Effector CD4-positive, alpha-beta T cell (primary cell): Measurements from ENCODE around the gene TFAP2E.
"Not testable (repeated sequence)": the region's sequence is repeated elsewhere in the genome, so short reads cannot be mapped to it uniquely, and the experiment has no call there.

ENCODE experiments used
- DNase-seq: peaks from one replicate; pipeline ENCODE4 v3.0.0-alpha.2; 2020

The TFAP2E gene

GRCh38 chr1:35574655-35575415 is 1.7 kb downstream of the TFAP2E start:
- no peak for DNase-seq

- no peak for DNase-seq
These were observed 2.4 kb downstream of the TFAP2E start for GRCh38 chr1:35575416-35575958.

GRCh38 chr1:35576061-35576765 is 3.1 kb downstream of the TFAP2E start:
- DNase-seq: no peak

GRCh38 chr1:35576766-35577070 is 3.6 kb downstream of the TFAP2E start:
- not testable (repeated sequence) for DNase-seq

- DNase-seq: peak; percentile 41
These were observed 4.2 kb downstream of the TFAP2E start for GRCh38 chr1:35577071-35577998.

GRCh38 chr1:35580949-35581388 is 7.9 kb downstream of the TFAP2E start:
- DNase-seq: no peak

GRCh38 chr1:35581621-35582020 is 8.5 kb downstream of the TFAP2E start:
- DNase-seq: not testable (repeated sequence)

GRCh38 chr1:35585281-35585680 is 12.2 kb downstream of the TFAP2E start:
- DNase-seq: no peak

GRCh38 chr1:35585805-35586204 is 12.7 kb downstream of the TFAP2E start:
- DNase-seq: not testable (repeated sequence)

GRCh38 chr1:35586808-35587207 is 13.7 kb downstream of the TFAP2E start:
- no peak for DNase-seq

- no peak for DNase-seq
These were observed 14.6 kb downstream of the TFAP2E start for GRCh38 chr1:35587736-35588135.

- DNase-seq: no peak
These were observed 15.2 kb downstream of the TFAP2E start for GRCh38 chr1:35588197-35588910.

- no peak for DNase-seq
These were observed 16.7 kb downstream of the TFAP2E start for GRCh38 chr1:35589516-35590427.

GRCh38 chr1:35590476-35591040 is 17.4 kb downstream of the TFAP2E start:
- DNase-seq: no peak

- DNase-seq: no peak
These were observed 18.1 kb downstream of the TFAP2E start for GRCh38 chr1:35591211-35591610.

GRCh38 chr1:35592991-35593769 is 20.1 kb downstream of the TFAP2E start:
- no peak for DNase-seq

GRCh38 chr1:35594005-35594760 is 21.1 kb downstream of the TFAP2E start:
- DNase-seq: no peak

- no peak for DNase-seq
These were observed 22.6 kb downstream of the TFAP2E start for GRCh38 chr1:35595684-35596083.

- DNase-seq: no peak
These were observed 24.8 kb downstream of the TFAP2E start for GRCh38 chr1:35597870-35598269.
